HG03432 (cell line): ENCODE results near the gene TERT.
"Not testable (repeated sequence)": the region's sequence is repeated elsewhere in the genome, so short reads cannot be mapped to it uniquely, and the experiment has no call there.

Source experiments
- ATAC-seq: cut with Tn5 transposase; IDR thresholded peaks from one replicate; pipeline ENCODE4 v1.9.1; 2021; ENCODE audit warnings: mild to moderate bottlenecking, moderate library complexity; ENCODE audit not compliant: unreplicated experiment

The TERT gene

DNA sequence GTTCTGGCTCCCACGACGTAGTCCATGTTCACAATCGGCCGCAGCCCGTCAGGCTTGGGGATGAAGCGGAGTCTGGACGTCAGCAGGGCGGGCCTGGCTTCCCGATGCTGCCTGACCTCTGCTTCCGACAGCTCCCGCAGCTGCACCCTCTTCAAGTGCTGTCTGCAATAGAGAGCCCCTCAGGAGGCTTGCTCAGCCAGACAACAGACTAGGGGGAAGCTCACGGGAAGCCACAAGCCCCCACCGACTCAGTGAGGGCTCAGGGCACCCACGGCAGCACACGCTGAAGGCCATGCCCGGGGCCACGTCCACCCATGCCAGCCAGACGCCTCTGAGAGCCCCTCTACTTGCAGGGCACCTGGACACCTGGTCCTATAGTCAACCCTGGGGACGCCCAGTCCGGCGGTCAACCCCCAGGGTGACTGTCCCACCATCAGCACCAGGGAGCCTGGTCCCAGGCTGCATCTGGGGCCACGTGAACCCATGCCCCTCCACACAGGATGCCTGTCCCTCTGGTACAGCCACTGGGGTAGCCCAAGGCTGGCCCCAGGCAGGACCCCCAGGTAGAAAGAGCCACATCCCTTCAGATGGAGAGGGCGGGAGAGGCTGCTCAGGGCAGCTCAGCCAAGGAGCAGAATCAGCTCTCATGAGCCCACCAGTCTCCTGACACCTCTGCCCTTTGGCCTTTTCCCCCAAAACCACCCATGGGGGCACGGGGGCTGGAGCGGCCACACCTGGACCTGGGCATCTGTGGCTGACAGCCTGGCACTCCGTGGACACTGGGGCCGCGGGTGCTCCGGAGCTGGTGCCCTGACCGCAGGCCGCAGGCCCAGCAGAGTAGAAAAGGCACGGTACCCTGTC, 14.5 kb downstream of the TERT start:
- no peak for ATAC-seq

DNA sequence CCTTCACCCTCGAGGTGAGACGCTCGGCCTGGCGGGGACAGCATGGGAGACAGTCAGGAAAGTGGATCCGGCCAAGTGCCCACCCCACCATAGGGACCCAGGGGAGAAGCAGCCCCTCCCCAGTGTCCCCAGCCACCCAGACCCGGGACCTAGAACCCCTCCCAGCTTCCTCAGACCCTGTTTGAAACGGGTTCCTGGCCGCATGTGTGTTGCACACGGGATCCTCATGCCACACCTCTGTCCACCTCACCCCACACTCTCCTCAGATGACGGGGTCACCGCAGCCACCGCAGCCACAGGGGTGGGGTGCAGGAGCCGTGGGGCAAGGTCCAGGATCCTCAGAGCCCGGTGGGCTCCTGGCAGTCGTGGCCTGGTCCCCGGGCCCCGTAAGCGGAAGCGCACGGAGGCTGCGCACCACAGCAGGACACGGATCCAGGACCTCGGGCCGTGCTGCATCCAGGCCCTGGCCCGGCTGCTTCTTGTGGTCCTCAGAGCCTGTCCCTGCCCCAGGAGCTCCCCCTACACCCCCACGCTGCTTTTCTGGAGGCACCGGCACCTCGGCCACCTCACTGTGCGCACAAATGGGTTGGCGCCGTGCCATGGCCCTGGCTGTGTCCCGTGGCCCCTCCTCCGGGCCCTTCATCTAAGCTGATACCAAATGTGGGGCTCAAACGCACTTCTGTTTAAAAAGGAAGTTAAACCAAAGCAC, 15.3 kb downstream of the TERT start:
- no peak for ATAC-seq

DNA sequence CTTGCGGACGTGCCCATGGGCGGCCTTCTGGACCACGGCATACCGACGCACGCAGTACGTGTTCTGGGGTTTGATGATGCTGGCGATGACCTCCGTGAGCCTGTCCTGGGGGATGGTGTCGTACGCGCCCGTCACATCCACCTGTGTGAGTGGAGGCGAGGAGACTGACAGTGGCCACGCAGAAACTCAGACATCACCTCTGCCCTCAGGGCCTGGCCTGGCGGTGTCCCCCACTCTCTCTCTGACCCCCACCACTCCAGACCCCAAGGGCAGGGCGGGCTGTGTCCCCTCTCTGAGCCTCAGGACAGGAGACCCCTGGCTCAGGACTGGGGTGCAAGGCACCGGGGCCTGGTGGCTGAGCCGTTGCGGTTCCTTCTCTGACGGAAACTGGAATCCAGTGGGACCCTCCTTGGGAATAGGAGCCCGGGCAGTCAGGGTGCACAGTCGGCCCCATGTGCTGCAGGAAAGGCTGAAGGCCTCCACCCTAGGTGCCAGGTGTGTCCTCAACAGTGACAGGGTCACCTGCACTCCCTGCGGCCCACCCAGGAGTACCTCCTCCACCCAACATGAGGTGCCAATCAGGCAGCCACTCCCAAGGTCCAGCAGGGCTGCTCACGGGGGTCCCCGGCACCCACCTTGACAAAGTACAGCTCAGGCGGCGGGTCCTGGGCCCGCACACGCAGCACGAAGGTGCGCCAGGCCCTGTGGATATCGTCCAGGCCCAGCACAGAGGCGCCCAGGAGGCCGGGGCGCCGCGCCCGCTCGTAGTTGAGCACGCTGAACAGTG, 16.0 kb downstream of the TERT start:
- no peak for ATAC-seq

DNA sequence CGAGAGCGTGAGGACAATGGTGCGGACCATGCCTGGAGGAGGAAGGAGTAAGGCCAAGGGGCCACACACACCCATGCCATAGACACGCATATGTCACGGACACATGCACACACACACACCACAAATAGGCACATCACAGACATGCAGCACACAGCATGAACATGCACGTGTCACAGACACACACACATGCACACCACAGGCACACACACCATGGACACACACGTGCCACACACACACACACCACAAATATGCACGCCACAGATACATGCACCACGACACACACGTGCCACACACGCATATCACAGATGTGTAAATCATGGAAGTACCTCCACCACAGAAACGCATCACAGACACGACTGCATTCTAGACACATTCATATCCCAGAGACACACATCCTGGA, 16.7 kb downstream of the TERT start:
- ATAC-seq, result no peak

DNA sequence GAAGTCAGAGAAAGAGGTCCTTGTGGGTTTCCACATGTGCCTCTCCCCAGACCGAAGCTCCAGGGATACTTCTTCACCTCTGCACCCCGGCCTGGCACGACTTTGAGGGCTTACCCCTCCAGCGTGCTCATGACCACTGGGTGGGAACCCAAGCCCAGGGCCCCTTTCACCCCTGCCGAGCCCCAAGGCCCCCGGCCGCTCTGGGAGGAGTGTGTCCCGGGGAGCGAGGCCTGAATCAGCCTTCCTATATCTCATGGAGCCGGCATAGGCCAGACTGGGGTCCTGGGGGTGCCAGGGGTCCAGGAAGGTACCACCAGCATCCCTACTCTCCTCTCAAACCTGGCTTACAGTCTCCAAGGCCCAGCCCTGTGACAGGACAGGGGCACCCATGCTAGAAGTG, 17.1 kb downstream of the TERT start:
- no peak for ATAC-seq

DNA sequence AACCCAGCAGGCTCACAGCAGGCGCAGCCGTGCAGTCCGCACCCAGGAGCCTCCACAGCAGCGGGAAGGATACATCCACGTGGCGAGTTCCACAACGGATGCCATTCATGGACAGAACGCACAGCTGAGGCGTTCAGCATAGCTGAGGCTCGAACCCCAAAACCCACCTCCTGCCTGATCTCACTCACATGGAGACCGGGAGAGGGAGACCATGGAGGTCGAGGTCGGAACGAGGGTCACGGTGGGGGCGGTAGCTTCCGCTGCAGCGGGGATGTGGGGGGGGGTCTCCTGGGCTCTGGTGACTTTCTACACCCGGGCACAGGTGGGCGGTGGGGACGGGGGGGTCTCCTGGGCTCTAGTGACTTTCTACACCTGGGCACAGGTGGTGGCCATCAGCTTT, 17.5 kb downstream of the TERT start:
- ATAC-seq, result no peak

DNA sequence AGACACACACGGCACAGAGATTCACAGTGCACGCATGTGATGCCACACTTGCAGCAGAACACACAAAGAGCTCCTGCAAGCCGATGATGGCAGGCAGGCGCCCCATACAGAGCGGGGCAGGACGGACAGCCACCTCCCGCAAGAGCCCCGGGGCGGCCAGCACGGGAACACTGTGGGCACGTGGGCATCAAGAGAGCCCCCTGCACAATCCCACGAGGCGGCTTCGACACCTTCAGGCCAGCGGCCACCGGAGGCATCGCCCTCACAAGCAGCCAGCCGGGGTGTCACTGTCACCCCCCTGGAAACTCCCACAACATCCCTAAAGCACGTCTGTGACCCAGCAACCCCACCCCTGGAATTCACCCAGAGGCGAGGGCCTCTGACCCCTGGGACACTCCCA, 17.9 kb downstream of the TERT start:
- ATAC-seq, result no peak

DNA sequence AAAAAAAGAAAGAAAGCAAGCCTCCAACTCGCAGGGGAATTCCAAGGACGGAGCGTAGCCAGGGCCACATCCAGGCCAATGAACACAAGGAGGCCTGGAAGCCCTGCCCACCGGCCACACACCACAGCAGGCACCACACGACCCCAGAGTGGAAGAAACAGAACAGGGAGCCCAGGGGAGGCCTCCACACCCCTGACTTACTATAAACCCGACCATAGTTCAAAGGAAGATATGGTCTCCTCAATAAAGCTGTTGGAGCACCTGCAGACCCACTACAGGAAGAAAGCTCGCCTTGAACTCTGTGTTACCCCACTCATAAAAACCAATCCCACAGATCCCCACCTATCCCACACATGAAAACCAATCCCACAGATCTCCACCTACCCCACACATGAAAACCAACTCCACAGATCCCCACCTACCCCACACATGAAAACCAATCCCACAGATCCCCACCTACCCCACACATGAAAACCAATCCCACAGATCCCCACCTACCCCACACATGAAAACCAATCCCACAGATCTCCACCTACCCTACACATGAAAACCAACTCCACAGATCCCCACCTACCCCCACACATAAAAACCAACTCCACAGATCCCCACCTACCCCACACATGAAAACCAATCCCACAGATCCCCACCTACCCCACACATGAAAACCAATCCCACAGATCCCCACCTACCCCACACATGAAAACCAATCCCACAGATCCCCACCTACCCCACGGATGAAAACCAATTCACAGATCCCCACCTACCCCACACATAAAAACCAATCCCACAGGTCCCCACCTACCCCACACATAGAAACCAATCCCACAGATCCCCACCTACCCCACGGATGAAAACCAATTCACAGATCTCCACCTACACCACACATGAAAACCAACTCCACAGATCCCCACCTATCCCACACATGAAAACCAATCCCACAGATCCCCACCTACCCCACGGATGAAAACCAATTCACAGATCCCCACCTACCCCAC, 19.2 kb downstream of the TERT start:
- ATAC-seq, result not testable (repeated sequence)

DNA sequence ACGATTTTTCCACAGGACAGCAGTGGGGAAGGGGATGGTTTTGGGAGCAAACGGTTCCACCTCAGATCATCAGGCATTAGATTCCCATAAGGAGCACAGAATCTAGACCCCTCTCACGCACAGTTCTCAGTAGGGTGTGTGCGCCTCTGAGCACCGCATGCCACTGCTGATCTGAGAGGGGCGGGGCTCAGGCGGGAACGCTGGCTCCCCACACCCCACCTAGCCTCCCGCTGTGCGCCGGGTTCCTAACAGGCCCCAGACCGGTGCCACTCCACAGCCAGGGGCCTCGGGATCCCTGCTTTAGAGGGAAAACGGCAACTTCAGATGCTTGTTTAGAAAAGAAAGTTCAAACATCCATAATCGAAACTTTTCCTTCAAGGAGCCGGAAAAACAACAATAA, 20.4 kb downstream of the TERT start:
- ATAC-seq, result no peak

DNA sequence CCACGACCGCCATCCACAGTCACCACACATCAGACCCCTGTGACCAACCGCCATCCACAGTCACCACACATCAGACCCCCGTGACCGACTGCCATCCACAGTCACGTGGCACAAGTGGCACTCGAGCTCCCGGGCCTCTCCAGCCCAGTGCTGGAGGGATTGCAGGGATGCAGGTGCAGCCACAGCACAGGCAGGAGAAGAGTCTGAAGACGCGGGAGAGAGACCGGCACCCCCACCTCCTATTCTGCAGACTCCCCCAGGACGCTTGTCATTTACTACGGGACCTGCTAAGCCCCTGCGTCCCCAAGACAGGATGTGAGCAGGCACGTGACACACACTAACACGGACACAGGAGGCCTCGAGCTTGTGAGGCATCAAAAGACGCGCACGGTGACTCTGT, 21.1 kb downstream of the TERT start:
- no peak for ATAC-seq

DNA sequence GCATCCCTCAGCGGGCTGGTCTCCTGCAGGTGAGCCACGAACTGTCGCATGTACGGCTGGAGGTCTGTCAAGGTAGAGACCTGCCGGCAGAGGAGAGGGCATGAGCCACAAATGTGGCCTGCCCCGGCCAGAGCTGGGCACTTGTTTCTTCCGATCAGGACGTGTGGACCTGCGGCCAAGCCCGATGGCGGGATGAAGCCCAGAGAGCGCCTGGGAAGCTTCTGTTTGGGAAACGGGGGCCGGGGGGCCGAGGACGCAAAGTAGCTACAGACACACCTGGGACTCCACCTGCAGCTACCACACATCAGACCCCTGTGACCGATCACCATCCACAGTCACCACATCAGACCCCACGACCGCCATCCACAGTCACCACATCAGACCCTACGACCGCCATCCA, 22.7 kb downstream of the TERT start:
- no peak for ATAC-seq

DNA sequence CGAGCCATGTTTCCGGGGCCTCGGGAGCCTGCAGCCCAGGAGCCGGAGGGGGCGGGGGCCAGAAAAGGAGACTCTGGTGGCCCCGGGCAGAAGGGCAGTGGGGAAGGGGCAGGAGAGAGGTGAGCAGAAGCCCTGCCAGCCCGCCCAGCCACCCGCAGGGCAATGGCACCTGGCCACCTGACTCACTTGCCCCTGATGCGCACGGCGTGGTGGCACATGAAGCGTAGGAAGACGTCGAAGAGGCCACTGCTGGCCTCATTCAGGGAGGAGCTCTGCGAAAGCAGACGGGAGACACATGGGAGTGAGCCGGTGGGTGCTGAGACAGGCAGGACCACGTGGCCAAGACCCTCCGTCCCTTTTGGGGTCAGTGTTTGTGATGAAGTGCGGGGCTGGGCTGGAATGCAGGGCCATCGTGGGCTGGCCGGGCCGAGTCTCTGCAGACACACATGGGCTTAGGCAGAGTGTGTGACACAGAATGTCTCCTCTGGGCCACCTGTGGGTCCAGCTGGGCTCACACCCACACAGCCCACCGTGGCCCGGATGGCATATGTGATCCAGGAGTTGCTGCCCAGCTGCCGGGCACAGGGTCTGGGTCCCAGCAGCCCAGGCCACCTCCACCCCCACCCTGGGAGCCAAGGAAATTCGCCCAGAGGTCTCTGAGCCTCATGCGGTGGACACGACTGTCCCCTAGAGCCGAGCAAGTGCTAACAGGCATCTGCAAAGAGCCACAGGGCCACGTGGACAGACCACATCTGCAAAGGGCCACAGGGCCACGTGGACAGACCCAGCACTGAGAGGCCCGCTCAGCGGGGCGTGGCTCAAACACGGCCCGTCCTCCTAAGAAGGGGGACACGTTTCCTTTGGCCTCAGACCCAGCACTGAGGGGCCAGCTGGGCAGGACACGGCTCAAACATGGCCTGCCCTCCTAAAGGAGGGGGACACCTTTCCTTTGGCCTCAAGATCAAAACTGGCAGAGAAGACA, 23.6 kb downstream of the TERT start:
- no peak for ATAC-seq

DNA sequence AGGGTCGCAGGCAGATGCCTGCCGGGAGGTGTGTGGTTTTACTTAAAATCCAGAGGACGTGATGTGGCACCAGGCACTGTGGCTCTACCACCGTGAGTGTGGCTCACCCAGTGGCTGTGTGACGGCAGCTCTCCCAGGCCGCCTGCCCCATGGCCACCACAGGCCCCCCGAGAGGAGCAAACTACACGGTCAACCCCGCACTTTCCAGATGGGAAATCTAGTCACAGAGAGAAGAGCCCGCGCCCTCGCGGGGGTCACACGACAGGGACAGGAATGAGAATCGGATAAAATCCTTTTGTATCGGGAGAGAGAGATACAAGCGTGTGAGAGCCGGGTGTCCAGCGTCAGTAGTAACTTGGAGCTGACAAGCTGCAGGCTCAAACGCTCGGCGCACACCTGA, 24.4 kb downstream of the TERT start:
- ATAC-seq, result no peak

DNA sequence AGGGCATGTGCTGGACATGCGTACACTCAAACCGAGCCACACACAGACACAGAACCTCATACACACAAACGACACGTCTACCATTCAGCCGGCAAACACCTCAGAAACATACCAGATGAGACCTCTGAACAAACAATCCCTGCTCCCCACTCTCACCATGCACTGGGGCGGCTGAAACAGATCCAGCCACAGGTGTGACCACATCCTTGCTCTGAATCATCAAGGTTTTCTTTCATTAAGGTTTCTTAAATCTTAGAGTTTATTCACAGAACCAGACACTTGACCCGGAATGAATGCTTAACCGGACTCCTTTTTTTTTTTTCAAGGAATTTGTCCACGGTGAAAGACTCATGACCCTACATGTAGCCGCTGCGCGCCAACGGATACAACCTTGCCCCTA, 26.2 kb downstream of the TERT start:
- no peak for ATAC-seq

DNA sequence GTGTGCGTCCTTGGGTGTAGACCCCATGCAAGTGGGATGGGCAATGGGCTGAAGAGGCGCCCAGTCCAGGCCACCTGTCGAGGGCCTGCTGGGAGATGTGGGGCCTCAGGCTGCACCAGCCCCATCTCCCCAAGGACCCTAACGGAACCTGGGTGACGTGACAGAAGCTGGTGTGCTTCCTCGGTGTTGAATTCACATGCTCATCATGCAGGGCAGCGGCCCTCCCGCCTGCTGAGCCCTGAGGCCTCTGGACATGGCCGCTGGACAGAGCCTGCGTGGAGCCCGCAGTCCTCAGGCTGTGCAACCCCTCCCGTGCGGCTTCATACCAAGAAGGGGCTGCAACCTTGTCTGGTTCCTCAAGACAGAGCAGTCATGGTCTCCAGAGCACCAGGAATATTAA, 26.8 kb downstream of the TERT start:
- ATAC-seq, result no peak

DNA sequence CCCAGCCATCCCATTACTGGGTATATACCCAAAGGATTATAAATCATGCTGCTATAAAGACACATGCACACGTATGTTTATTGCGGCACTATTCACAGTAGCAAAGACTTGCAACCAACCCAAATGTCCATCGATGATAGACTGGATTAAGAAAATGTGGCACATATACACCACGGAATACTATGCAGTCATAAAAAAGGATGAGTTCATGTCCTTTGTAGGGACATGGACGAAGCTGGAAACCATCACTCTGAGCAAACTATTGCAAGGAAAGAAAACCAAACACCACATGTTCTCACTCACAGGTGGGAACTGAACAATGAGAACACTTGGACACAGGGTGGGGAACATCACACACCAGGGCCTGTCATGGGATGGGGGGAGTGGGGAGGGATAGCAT, 27.4 kb downstream of the TERT start:
- ATAC-seq, result not testable (repeated sequence)

DNA sequence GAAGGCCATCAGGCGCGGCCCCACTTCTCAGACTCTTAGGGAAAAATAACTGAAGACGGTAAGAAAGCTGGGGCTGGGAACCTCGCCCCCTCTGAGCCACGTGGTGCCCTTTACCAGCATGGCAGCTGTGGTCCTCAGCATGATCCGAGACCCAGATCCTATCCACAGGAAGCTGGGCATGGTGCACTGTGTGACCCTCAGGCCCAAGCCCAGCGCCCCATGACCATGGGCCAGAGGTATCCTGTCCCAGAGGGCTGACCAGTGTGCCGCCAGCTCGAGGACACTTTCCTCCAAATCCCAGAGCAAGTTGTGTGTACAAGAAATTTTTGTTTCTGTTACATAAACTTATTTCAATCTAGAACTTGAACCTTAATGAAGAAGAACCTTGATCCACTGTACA, 28.1 kb downstream of the TERT start:
- no peak for ATAC-seq

DNA sequence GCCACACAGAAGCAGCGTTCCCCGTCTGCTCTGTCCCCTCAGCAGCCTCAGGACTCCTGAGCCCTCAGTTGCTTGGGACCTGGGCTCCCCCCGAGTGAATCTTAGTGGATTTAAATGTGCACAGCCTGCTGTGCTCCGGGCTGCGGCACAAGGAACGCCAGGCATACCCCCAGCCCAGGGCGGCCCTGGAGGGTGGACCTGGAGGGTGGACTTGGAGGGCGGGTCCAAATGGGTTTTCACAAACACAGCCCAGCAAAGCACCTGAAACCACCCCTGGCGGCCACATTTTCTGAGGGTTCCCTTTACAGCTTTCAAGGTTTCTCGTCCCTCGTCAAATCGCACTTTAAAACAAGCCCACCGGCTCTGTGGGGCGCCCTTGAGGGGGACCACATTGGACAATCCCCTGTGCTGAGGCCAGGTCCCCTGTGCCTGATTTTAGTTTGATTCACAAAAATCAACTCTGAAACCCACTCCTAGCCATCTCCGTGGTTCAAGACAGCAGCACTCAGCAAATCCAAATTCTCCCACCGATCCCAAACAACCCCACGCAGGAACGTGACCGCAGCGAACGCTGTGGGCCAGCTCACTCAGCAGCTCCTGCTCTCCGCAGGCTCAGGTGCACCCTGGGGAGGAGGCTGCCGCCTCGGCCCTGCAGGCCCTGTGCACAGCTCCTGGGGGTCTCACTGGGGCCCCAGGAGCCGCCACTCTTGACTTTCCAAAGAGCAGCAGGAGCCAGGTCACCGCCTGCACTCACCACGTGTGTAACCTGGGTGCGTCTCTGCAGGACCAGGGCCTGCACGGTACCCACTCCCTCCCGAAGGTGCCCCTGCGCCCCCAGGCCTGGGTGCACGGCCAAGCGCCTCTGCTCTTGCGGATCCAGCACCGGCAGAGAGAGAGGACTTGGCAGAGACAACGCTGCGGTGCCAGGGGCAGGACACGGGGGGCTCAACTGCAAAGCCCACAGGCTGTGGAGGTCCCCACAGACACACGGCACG, 29.1 kb downstream of the TERT start:
- ATAC-seq, result no peak
